ENCODE results near the gene DDX17.
"Not testable (repeated sequence)": the region's sequence is repeated elsewhere in the genome, so short reads cannot be mapped to it uniquely, and the experiment has no call there.

DDX17 gene

GRCh38 chr22:38491707-38492348 is 14.3 kb downstream of the DDX17 start:
- no peak for DNase-seq

- DNase-seq = no peak
Observed at GRCh38 chr22:38490915-38491314, 15.2 kb downstream of the DDX17 start.

- DNase-seq = no peak
Observed at GRCh38 chr22:38490475-38490874, 15.6 kb downstream of the DDX17 start.

- DNase-seq = no peak
Observed at GRCh38 chr22:38489561-38490145, 16.5 kb downstream of the DDX17 start.

- DNase-seq = no peak
Observed at GRCh38 chr22:38489142-38489541, 17.0 kb downstream of the DDX17 start.

GRCh38 chr22:38487946-38488345 is 18.2 kb downstream of the DDX17 start:
- no peak for DNase-seq

- no peak for DNase-seq
Observed at GRCh38 chr22:38485783-38486182, 20.3 kb downstream of the DDX17 start.

GRCh38 chr22:38484244-38484643 is 21.9 kb downstream of the DDX17 start:
- no peak for DNase-seq

- no peak for DNase-seq
Observed at GRCh38 chr22:38482662-38483308, 23.3 kb downstream of the DDX17 start.

GRCh38 chr22:38481871-38482332 is 24.2 kb downstream of the DDX17 start:
- no peak for DNase-seq

GRCh38 chr22:38481162-38481870 is 24.8 kb downstream of the DDX17 start:
- DNase-seq = no peak

GRCh38 chr22:38479096-38479837 is 26.8 kb downstream of the DDX17 start:
- DNase-seq = no peak

- DNase-seq = no peak
Observed at GRCh38 chr22:38477585-38477984, 28.5 kb downstream of the DDX17 start.

GRCh38 chr22:38474003-38474607 is 32.0 kb downstream of the DDX17 start:
- no peak for DNase-seq

GRCh38 chr22:38471237-38471636 is 34.9 kb downstream of the DDX17 start:
- DNase-seq = no peak

GRCh38 chr22:38470179-38470578 is 35.9 kb downstream of the DDX17 start:
- not testable (repeated sequence) for DNase-seq

GRCh38 chr22:38469306-38469781 is 36.8 kb downstream of the DDX17 start:
- no peak for DNase-seq

- no peak for DNase-seq
Observed at GRCh38 chr22:38468443-38469305, 37.4 kb downstream of the DDX17 start.

GRCh38 chr22:38467904-38468442 is 38.1 kb downstream of the DDX17 start, which contains the start of gene KDELR3:
Gene KDELR3, plus strand, starts transcription at chr22:38468096. Its CDS starts 138 bp downstream, at chr22:38468234.
- no peak for DNase-seq

GRCh38 chr22:38467438-38467903 is 38.6 kb downstream of the DDX17 start:
- DNase-seq = no peak
